OCI-LY3 (cell line): ENCODE data around the gene ADARB1.

Experiments
- EZH2phosphoT487 ChIP-seq: fragments of 200-600 bp; shearing (Covaris generic); IDR thresholded peaks from 2 replicates; pipeline ENCODE4 v1.6.1; 2018; ENCODE audit warnings: antibody characterized with exemption, mixed run types, low read depth
- TF ChIP-seq, protein P1 (sequence below): fragments of 200-600, 300-600 bp; sonication (generic); IDR thresholded peaks from 2 replicates; pipeline ENCODE4 v1.5.1; 2014; ENCODE audit warnings: antibody characterized with exemption, low read length, low read depth

DNA sequence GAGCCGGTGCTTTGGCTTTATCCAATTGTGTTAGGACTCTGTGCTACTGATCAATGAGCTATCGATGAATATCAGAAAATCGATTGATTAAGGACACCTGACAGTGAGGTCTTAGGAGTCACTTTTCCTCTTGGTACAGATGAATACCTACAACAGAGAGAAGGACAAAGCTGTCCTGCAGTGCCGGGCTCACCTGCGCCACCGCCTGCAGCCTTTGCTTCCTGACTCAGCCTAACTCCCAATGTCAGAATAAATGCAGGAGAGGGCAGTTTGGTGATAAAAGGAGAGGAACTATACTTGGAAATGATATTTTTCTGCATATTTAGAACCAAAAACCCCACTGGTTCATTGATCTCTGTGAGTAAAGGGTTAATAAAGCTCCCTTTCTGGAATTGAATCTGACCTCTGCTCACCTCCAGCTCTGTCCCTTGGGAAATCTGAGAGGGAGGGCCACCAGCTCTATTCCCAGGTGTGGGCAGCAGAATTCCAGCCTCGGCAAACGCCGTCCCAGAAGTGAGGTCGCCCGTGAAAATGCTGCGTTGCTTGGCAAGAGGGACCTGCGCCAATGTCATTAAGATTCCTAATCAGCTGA is 174.0 kb downstream of the ADARB1 start:
- TF ChIP-seq, protein P1, sequence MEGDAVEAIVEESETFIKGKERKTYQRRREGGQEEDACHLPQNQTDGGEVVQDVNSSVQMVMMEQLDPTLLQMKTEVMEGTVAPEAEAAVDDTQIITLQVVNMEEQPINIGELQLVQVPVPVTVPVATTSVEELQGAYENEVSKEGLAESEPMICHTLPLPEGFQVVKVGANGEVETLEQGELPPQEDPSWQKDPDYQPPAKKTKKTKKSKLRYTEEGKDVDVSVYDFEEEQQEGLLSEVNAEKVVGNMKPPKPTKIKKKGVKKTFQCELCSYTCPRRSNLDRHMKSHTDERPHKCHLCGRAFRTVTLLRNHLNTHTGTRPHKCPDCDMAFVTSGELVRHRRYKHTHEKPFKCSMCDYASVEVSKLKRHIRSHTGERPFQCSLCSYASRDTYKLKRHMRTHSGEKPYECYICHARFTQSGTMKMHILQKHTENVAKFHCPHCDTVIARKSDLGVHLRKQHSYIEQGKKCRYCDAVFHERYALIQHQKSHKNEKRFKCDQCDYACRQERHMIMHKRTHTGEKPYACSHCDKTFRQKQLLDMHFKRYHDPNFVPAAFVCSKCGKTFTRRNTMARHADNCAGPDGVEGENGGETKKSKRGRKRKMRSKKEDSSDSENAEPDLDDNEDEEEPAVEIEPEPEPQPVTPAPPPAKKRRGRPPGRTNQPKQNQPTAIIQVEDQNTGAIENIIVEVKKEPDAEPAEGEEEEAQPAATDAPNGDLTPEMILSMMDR, result no peak
- no peak for TF ChIP-seq EZH2phosphoT487
